Activated CD4-positive, alpha-beta T cell treated with anti-CD3 and anti-CD28 coated beads for 1 hour (primary cell): ENCODE data around the gene PTH1R.
A peak's percentile ranks its signal among the peaks of the same experiment; 100 is the strongest.

Experiments used
- DNase-seq: peaks from one replicate; pipeline ENCODE4 v3.0.0-alpha.2; 2020

PTH1R gene

DNA sequence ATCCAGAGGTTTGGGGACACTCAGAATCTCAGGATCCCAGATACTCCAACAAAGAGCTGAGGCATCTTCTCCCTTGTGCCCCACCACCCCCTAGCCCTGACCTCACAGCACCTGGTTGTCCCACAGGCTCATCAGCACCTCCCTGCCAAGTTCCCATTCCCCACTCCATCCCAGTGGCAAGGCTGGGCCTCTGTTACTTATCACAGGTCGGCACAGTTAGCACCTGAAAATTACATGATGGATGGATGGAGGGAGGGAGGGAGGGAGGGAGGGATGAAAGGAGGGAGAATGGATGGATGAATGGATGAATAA lies 27.1 kb upstream of the PTH1R start:
- DNase-seq, result peak; percentile 0

DNA sequence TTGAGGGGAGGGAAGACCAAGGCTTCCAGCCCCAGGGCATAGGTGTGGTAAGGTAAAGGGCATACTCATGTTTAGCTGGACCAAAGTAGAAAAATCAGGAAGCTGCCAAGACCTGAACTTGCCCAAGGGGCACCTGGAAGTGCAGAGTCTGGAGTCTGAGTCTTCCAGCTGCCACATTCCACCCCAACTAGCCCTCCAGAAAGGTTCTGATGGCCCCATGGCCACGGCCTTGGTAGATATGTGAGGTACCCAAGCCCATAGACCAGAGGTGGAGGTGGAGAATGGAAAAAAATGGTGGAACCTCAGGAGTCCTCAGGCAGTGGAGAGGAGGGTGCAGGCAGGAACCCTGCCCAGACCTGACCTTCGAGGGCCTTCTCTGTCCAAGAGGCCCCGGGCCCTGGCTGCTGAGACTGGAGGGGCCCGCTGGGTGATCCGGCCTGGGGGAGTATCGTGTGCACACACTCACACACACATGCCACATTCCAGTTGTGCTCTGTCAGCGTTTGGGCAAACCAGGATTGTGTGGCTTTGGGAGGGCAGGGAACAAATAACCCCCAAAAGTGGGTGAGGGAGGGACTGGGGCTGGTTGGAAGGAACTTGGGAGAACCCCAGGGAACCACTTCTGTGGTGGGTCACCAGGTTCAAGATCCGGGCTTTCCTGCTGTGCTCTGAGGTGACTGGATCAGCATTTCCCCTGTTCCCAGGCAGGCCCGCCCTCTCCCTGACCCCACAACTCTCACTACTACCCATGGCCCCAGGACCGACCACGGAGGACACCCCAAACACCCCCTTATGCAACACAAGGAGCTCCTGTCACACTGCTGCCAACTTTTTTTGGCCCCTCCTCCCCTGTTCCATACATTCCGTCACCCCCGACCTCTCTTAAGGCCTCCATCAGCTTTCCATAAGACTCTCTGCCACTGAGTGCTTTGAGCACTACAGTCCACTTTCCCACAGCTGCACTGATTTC lies 25.9 kb upstream of the PTH1R start:
- no peak for DNase-seq

- DNase-seq, result no peak
Observed at GRCh38 chr3:46852334-46852720, 25.2 kb upstream of the PTH1R start.

DNA sequence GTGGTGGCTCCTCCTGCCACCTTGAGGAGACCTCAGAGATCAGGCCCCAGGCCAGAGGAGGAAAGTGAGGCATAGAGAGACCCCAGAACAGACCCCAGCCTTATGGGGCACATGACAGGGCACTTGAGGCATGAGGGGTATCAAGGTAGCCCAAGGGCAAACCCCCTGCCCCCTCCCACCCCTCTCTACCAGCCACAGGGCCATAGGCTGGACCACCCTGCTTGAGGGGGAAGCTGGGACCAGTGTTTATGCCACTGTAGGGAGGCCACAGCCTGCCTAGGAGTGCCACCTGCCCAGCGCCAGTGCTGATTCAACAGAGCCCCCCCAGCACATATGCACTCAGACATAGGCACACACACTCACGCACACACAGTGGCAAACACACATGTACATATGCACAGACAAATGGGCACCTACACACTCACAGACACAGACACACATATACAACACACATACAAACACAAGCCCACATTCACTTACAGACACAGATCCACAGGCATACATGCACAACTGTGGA lies 24.6 kb upstream of the PTH1R start:
- DNase-seq, result no peak

GRCh38 chr3:46853441-46854415 lies 23.8 kb upstream of the PTH1R start:
- no peak for DNase-seq

DNA sequence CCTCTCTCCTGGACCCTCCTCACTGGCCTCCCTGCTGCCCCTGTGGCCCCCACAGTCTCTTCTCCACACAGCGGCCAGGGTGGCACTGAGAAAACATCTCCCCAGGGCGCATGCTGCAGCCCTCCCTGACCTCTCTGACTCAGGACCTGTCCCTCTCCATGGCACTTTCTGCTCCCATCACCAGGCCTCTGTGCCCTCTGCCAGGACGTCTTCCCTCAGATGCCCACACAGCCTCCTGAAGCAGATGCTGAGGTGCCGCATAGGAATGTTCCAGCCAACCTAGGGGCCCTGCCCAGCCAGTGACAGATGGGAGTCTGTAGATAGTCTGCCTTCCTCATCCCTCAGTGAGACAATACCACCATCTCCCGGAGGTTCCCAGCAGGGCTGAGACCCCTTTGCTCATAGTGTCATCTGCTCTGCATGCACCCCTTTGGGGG lies 22.9 kb upstream of the PTH1R start:
- DNase-seq, result no peak

GRCh38 chr3:46856576-46857471 lies 20.7 kb upstream of the PTH1R start:
- no peak for DNase-seq

GRCh38 chr3:46857485-46858341 lies 19.8 kb upstream of the PTH1R start:
- DNase-seq, result no peak

GRCh38 chr3:46858456-46858855 lies 19.1 kb upstream of the PTH1R start:
- no peak for DNase-seq

DNA sequence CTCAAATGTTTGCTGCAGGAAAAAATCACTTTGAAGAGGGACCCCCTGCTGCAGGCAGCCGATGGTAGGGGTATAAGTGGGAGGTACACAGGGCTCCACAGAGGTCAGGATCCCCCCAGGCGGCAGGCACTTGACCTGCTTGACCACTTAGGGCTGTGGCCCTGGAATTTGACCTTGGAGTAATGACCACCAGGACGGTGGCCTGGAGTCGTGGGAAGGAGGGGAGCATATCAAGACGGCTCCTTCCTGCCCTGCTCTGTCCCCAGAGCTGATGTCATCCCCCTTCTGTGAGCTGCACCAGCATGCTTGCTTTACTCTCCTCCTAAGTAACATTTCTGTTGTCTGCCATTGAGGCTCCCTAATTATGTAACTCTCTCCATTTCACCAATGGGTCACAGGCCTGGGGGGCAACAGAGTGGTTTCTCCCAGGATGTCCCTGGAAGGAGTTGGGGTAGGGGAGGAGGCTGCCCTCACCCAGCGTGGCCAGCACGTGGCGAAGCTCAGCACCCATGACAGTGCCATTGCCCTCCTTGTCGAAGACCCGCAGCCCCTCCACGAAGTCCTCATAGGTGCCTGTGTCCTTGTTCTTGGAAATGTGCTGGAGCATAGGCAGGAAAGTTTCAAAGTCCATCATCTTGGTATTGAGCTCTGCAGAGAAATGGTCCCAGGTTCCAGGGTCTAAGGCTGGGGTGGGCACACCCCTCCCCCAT lies 18.4 kb upstream of the PTH1R start:
- no peak for DNase-seq

- DNase-seq, result no peak
Observed at GRCh38 chr3:46860017-46860809, 17.3 kb upstream of the PTH1R start.

DNA sequence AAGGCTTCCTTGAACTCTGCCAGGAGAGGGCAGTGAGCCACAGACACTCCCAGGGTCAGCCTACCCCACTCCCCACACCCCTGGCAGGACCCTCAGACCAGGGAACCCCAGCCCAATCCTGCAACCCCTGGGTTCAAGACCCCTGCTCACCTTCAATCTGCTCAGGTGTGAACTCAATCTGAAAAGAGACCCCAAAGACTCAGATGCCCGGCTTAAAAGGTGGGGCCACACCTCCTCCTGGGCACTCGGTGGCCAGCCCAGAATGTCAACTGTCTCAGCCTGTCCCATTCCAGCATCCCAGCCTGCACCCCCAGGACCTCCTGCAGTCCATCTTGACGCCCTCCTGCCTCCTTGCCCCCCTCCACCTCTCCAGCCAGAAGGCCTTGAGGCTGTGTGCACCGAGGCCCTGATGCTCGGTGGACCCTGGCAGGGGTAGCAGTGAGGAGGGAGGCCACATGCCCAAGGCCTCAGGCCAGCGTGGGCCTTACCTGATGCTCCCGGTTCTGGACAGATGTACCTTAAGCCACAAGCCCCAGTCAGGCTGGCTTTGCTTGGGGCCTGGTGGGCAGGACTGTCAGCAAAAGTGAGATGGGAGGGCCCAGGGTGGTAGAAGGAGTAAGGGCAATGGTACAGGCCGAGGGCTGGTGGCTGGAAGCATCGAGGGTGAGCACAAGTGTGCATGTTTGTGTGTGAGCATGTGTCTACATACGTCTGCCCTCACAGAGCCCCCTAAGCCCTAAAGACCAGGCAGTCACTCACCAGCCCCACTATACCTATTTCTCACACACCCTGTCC lies 16.5 kb upstream of the PTH1R start:
- no peak for DNase-seq

- no peak for DNase-seq
Observed at GRCh38 chr3:46861605-46862368, 15.7 kb upstream of the PTH1R start.

GRCh38 chr3:46862369-46863025 lies 15.0 kb upstream of the PTH1R start:
- DNase-seq, result no peak

- no peak for DNase-seq
Observed at GRCh38 chr3:46863261-46863782, 14.2 kb upstream of the PTH1R start, which contains the start of gene MYL3. TSS of gene MYL3 (minus strand) at chr3:46863444. CDS start at chr3:46863390, 54 bp downstream.

DNA sequence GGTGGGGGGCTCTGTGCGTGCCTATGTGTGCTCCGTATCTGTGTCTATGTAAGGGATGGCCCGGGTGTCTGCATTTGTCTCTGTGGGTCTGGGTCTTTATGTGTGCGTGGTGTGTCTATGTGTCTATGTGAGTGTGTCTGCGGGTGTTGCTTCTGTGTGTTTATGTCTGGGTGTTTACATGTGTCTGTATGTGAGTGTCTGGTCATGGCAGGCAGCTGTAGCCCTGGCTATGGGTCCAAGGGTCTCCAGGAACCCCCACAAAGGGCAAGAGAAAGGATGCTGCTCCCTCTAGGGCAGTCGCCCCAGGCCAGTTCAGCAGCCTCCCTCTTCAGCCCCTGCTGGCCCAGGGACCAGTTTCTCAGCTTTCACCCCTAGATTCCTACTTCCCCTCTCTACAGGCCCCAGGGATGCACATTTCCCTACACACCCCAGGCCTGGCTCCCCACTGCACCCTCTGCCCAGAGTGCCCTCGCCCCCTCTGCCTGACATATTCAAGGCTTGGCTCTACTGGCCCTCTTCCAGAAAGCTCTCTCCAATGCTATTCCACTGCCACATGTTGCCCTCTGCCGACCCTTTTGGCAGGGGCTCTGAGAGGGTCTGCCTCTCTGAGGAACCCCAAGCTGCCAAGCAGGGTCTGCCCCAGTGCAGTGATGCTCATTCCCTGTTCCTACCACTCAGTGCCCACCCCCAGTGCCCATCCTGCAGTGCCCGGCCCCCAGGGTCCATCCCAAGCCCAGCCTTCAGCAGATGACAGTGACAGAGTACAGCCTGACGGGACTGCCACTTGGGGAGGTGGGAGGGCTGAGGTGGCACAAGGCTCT lies 13.2 kb upstream of the PTH1R start:
- no peak for DNase-seq
